K562 (cell line): ENCODE measurements around the gene POFUT2. TPM values are rescaled to one million over a fixed set of nuclear protein-coding genes. Genes with fewer than 3 reads are reported as not detected.

ENCODE experiments used
- ATAC-seq: fragments of 200-7000 bp; cut with Tn5 transposase; 3 replicates; pipeline ENCODE4 v1.9.1; 2020; ENCODE audit warnings: moderate library complexity
- BruUV-seq: library from RNA; stranded (reverse); fragments of 400-500 nt; replicated peaks from 2 replicates; lab custom pipeline; 2021; lab: Mats Ljungman, UMichigan
- CTCF ChIA-PET: fragments of 300-600 bp; formaldehyde crosslinking; extraction: SDS; loops from one replicate; lab custom pipeline; 2021; ENCODE audit warnings: low intra/inter-chr PET ratio; lab: Yijun Ruan, JAX
- POLR2A ChIA-PET: fragments of 300-600, 350-650 bp; sonication (Branson Sonifier 250); formaldehyde crosslinking; extraction: SDS; loops from one replicate; lab custom pipeline; 2021; ENCODE audit warnings: antibody characterized with exemption, inconsistent platforms; lab: Yijun Ruan, JAX
- DNase-seq, 4 experiments: peaks; one replicate each; pipeline versions ENCODE4 v3.0.0 to v3.0.0-alpha.2; 2011 to 2018; ENCODE audit warnings: low spot score in 3 of 4, mixed read lengths in 3 of 4; ENCODE audit errors: extremely low read depth in 1 of 4
- FAIRE-seq: peaks from 2 replicates; lab custom pipeline; 2011; peaks lifted over from hg19 to GRCh38; lab: Jason Lieb, UNC
- H2AFZ ChIP-seq: 2 replicates; pipeline ENCODE4 v1.6.0; 2011; ENCODE audit warnings: low read depth, low read length, control low read depth, inconsistent platforms
- H3K27ac ChIP-seq: fragments of 200-600 bp; 3 replicates; pipeline ENCODE4 v1.8.0; 2011; ENCODE audit warnings: low read depth, mild to moderate bottlenecking, control low read depth, inconsistent platforms, low read length, moderate library complexity, mixed read lengths; ENCODE audit errors: extremely low read depth
- H3K27me3 ChIP-seq, 2 experiments: fragments of 300-600 bp in 1 of 2; 2 replicates in 1 of 2; 3 replicates in 1 of 2; pipeline versions ENCODE4 v1.6.0 to v1.8.0; 2011; ENCODE audit warnings: inconsistent platforms in 2 of 2, low read length in 2 of 2, mild to moderate bottlenecking in 1 of 2, mixed read lengths in 1 of 2, moderate library complexity in 1 of 2; ENCODE audit not compliant: control insufficient read depth in 2 of 2, insufficient read depth in 2 of 2
- H3K36me3 ChIP-seq: fragments of 300-600 bp; 3 replicates; pipeline ENCODE4 v1.8.0; 2011; ENCODE audit warnings: mild to moderate bottlenecking, low read length, inconsistent platforms; ENCODE audit not compliant: control insufficient read depth, insufficient read depth
- H3K4me1 ChIP-seq, 2 experiments: fragments of 200-600 bp in 1 of 2; replicated peaks in 1 of 2; 2 replicates in 1 of 2; 3 replicates in 1 of 2; pipeline versions ENCODE4 v1.5.1 to v1.8.0; 2011; ENCODE audit warnings: inconsistent platforms in 2 of 2, low read length in 2 of 2, mild to moderate bottlenecking in 1 of 2, mixed read lengths in 1 of 2, moderate library complexity in 1 of 2; ENCODE audit not compliant: control insufficient read depth in 2 of 2, insufficient read depth in 2 of 2
- H3K4me2 ChIP-seq: 2 replicates; pipeline ENCODE4 v1.6.1; 2011; ENCODE audit warnings: low read length, control low read depth, inconsistent platforms, mixed read lengths; ENCODE audit not compliant: insufficient read depth
- H3K4me3 ChIP-seq: fragments of 200-600 bp; sonication (generic), shearing (Covaris generic); 2 replicates; pipeline ENCODE4 v1.5.1; 2016; ENCODE audit warnings: control low read depth, inconsistent platforms
- H3K79me2 ChIP-seq: fragments of 200-600 bp; 3 replicates; pipeline ENCODE4 v1.8.0; 2011; ENCODE audit warnings: low read length, inconsistent platforms; ENCODE audit not compliant: control insufficient read depth, insufficient read depth
- H3K9ac ChIP-seq, 2 experiments: 2 replicates each; pipeline versions ENCODE4 v1.6.0 to v1.6.1; 2011; ENCODE audit warnings: low read depth in 2 of 2, low read length in 2 of 2, control low read depth in 1 of 2, inconsistent platforms in 1 of 2, mild to moderate bottlenecking in 1 of 2, mixed read lengths in 1 of 2; ENCODE audit not compliant: insufficient read depth in 1 of 2
- H3K9me1 ChIP-seq: one replicate; pipeline ENCODE4 v1.6.0; 2011; ENCODE audit warnings: inconsistent platforms, mild to moderate bottlenecking, low read length, moderate library complexity; ENCODE audit not compliant: control insufficient read depth, insufficient read depth
- H3K9me3 ChIP-seq: replicated peaks from 2 replicates; pipeline ENCODE4 v1.5.1; 2011; ENCODE audit warnings: low read depth, low read length, inconsistent platforms; ENCODE audit not compliant: control insufficient read depth, insufficient read depth
- H4K20me1 ChIP-seq: replicated peaks from 2 replicates; pipeline ENCODE4 v1.6.1; 2011; ENCODE audit warnings: low read length, inconsistent platforms, mixed read lengths; ENCODE audit not compliant: control insufficient read depth, insufficient read depth
- BCL6 ChIP-seq: fragments of 250-450 bp; sonication (Bioruptor Pico); IDR thresholded peaks from 2 replicates; pipeline ENCODE4 v1.4.0; 2020
- EZH2 ChIP-seq: IDR thresholded peaks from 2 replicates; pipeline ENCODE4 v1.6.1; 2012; ENCODE audit warnings: low read depth, mild to moderate bottlenecking, inconsistent platforms, low read length, borderline replicate concordance
- HDGF ChIP-seq: fragments of 450-650 bp; IDR thresholded peaks from 2 replicates; pipeline ENCODE4 v1.6.1; 2016
- HMG20B ChIP-seq: fragments of 250-450 bp; sonication (Bioruptor Pico); IDR thresholded peaks from 2 replicates; pipeline ENCODE4 v1.5.0; 2021; ENCODE audit warnings: mild to moderate bottlenecking
- JUNB ChIP-seq: fragments of 450-650 bp; formaldehyde crosslinking; conservative IDR thresholded peaks from 2 replicates; pipeline ENCODE4 v1.4.0; 2020; ENCODE audit warnings: mild to moderate bottlenecking
- KDM2B ChIP-seq: fragments of 250-450 bp; sonication (Bioruptor Pico); IDR thresholded peaks from 2 replicates; pipeline ENCODE4 v1.8.0; 2021; ENCODE audit warnings: mild to moderate bottlenecking, moderate library complexity
- MYBL2 ChIP-seq, 2 experiments: fragments of 450-650 bp in 1 of 2; sonication (generic) in 1 of 2; formaldehyde crosslinking in 1 of 2; IDR thresholded peaks; 2 replicates each; pipeline versions ENCODE4 v1.6.1 to v1.8.1; 2017 to 2022; ENCODE audit warnings: borderline replicate concordance in 1 of 2, inconsistent platforms in 1 of 2, low read depth in 1 of 2, mild to moderate bottlenecking in 1 of 2, missing genetic modification reagents in 1 of 2, moderate library complexity in 1 of 2
- MYC ChIP-seq, 2 experiments: fragments of 250-450 bp in 1 of 2; sonication (Bioruptor Pico) in 1 of 2; IDR thresholded peaks; 2 replicates each; pipeline versions ENCODE4 v1.5.1 to v1.6.1; 2012 to 2021; ENCODE audit warnings: low read depth in 2 of 2, borderline replicate concordance in 1 of 2, improper control_type of control experiment in 1 of 2, low read length in 1 of 2, mild to moderate bottlenecking in 1 of 2, moderate library complexity in 1 of 2
- NFATC3 ChIP-seq: fragments of 450-650 bp; IDR thresholded peaks from 2 replicates; pipeline ENCODE4 v1.6.1; 2017; ENCODE audit warnings: mild to moderate bottlenecking
- PHB2 ChIP-seq: fragments of 450-650 bp; IDR thresholded peaks from 2 replicates; pipeline ENCODE4 v1.6.1; 2017; ENCODE audit warnings: low read depth
- PTRF ChIP-seq: fragments of 450-650 bp; IDR thresholded peaks from 2 replicates; pipeline ENCODE4 v1.6.1; 2016; ENCODE audit warnings: mild to moderate bottlenecking, missing genetic modification characterization, missing compliant biosample characterization
- SMARCC2 ChIP-seq: fragments of 450-650 bp; IDR thresholded peaks from 2 replicates; pipeline ENCODE4 v1.6.1; 2017; ENCODE audit warnings: antibody characterized with exemption, moderate library complexity, mild to moderate bottlenecking, low read depth
- SMARCE1 ChIP-seq: fragments of 450-650 bp; IDR thresholded peaks from 2 replicates; pipeline ENCODE4 v1.7.1; 2016; ENCODE audit warnings: mild to moderate bottlenecking
- YBX1 ChIP-seq: fragments of 450-650 bp; IDR thresholded peaks from 2 replicates; pipeline ENCODE4 v1.7.1; 2016; ENCODE audit warnings: mild to moderate bottlenecking
- ZBTB33 ChIP-seq: sonication (generic); formaldehyde crosslinking; IDR thresholded peaks from 2 replicates; pipeline ENCODE4 v1.8.1; 2023; ENCODE audit warnings: mild to moderate bottlenecking, missing genetic modification reagents
- ZFP1 ChIP-seq: fragments of 450-650 bp; formaldehyde crosslinking; IDR thresholded peaks from 2 replicates; pipeline ENCODE4 v1.4.0; 2020; ENCODE audit warnings: mild to moderate bottlenecking, mixed read lengths
- ZFPM2 ChIP-seq: fragments of 250-450 bp; sonication (Bioruptor Pico); IDR thresholded peaks from 2 replicates; pipeline ENCODE4 v1.5.1; 2022; ENCODE audit warnings: mild to moderate bottlenecking
- WGBS: fragments of 100-300 bp; shearing (Covaris generic); methylation state at CpG from one replicate; pipeline ENCODE4 v1.1.6; 2016; ENCODE audit warnings: low coverage, mixed read lengths; ENCODE audit not compliant: insufficient coverage; ENCODE audit errors: missing lambda C conversion rate; 5-methylcytosine and 5-hydroxymethylcytosine counted together
- in situ Hi-C: fragments of 300-500 bp; cut with MboI; formaldehyde crosslinking; loops from 4 replicates; pipeline ENCODE4 v1.15.0; 2018; ENCODE audit warnings: inconsistent platforms, mixed read lengths
- intact Hi-C: fragments of 100-400 bp; cut with micrococcal nuclease; formaldehyde crosslinking; loops from 2 replicates; pipeline ENCODE4 v1.14.2; 2022
- polyA plus RNA-seq, 8 experiments: library from polyadenylated mRNA; depleted of rRNA in 4 of 8; stranded (reverse) in 5 of 8; unstranded in 3 of 8; fragments of >200 nt; fragmentation: Nextera tagmentation in 2 of 8; fragmentation: Illumina TruSeq in 1 of 8; extraction: Ambion mirVana in 2 of 8; extraction: Trizol in 1 of 8; gene quantifications; 2 replicates each; pipeline versions ENCODE4 v1.2.1 to v1.2.3, GENCODE V29; 2011 to 2014; ENCODE audit warnings: inconsistent platforms in 1 of 8, missing spikeins in 1 of 8
- total RNA-seq, 7 experiments: library from RNA; depleted of rRNA in 6 of 7; stranded (reverse); fragments of >200 nt in 6 of 7; fragmentation: Illumina TruSeq in 2 of 7; extraction: Trizol in 2 of 7; gene quantifications; 2 replicates each; pipeline versions ENCODE4 v1.2.1 to v1.2.3, GENCODE V29; 2011 to 2021; ENCODE audit warnings: low replicate concordance in 1 of 7
- TF ChIP-seq, protein P1 (sequence below): fragments of 250-450 bp; sonication (Bioruptor Pico); IDR thresholded peaks from 2 replicates; pipeline ENCODE4 v1.5.0; 2021; ENCODE audit warnings: mild to moderate bottlenecking, borderline replicate concordance
- TF ChIP-seq, protein P2 (sequence below): fragments of 450-650 bp; formaldehyde crosslinking; conservative IDR thresholded peaks from 2 replicates; pipeline ENCODE4 v1.4.0; 2022; ENCODE audit warnings: mild to moderate bottlenecking, missing genetic modification characterization

Gene POFUT2
- total and polyA plus RNA-seq, 9 of the 15 experiments (the other 6 are each of a cell fraction or from before 2014, with no cell fraction given): 1.1 to 24.2 (median 11.0) TPM

GRCh38 chr21:45333583-45334121 is 46.0 kb upstream of the POFUT2 start:
- Histone ChIP-seq H3K4me2 (no peak overlapping the region), H3K9ac (peak overlapping the region in 1 of 2 experiments; percentile 23; a peak in 1 of 4 replicates), H3K79me2 (no peaks in the 10 kb centered on the region), H3K27ac (no peak overlapping the region), H4K20me1 (peaks cover 38% of the 10 kb centered on the region), H3K36me3 (no peaks in the 10 kb centered on the region), H3K4me1 (peaks cover 0 to 24% of the 10 kb centered on the region in 2 experiments; a peak in 1 of 5 replicates), H3K4me3 (no peak overlapping the region), H2AFZ (no peak overlapping the region), H3K27me3 (peaks cover 62 to 81% of the 10 kb centered on the region in 2 experiments), H3K9me1 (no peaks in the 10 kb centered on the region), H3K9me3 (0 out of 2 replicates have a peak, but pooled peaks cover 2% of the 10 kb centered on the region)
- intact Hi-C loops: no loop called here
- 0 out of 3 replicates have a peak, but pooled peaks have one; percentile 10 for ATAC-seq
- BruUV-seq: no TSS peak
- no peak for FAIRE-seq
- in situ Hi-C loops: no loop called here
- no peak for DNase-seq
- CTCF ChIA-PET: no interaction called here
- TF ChIP-seq PTRF (tag): no peak
- TF ChIP-seq, protein P1, sequence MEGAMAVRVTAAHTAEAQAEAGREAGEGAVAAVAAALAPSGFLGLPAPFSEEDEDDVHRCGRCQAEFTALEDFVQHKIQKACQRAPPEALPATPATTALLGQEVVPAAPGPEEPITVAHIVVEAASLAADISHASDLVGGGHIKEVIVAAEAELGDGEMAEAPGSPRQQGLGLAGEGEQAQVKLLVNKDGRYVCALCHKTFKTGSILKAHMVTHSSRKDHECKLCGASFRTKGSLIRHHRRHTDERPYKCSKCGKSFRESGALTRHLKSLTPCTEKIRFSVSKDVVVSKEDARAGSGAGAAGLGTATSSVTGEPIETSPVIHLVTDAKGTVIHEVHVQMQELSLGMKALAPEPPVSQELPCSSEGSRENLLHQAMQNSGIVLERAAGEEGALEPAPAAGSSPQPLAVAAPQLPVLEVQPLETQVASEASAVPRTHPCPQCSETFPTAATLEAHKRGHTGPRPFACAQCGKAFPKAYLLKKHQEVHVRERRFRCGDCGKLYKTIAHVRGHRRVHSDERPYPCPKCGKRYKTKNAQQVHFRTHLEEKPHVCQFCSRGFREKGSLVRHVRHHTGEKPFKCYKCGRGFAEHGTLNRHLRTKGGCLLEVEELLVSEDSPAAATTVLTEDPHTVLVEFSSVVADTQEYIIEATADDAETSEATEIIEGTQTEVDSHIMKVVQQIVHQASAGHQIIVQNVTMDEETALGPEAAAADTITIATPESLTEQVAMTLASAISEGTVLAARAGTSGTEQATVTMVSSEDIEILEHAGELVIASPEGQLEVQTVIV (CRISPR knock-in tag): no peak
- no peak for TF ChIP-seq ZBTB33 (CRISPR knock-in tag)
- TF ChIP-seq BCL6 (CRISPR knock-in tag): no peak
- no peak for TF ChIP-seq MYC (IDR thresholded peaks at IDR 0.05; ENCODE audit: low read depth, low read length)
- TF ChIP-seq MYC (CRISPR knock-in tag; IDR thresholded peaks at IDR 0.05; ENCODE audit: borderline replicate concordance, low read depth): no peak
- TF ChIP-seq YBX1: no peak
- TF ChIP-seq ZFP1 (CRISPR knock-in tag): no peak
- TF ChIP-seq SMARCE1: no peak
- TF ChIP-seq NFATC3: no peak
- no peak for TF ChIP-seq HMG20B
- TF ChIP-seq SMARCC2: no peak
- no peak for TF ChIP-seq EZH2
- no peak for TF ChIP-seq JUNB (CRISPR knock-in tag)
- TF ChIP-seq MYBL2 (IDR thresholded peaks at IDR 0.05; ENCODE audit: low read depth): no peak
- TF ChIP-seq MYBL2 (CRISPR knock-in tag; IDR thresholded peaks at IDR 0.05; ENCODE audit: borderline replicate concordance): no peak
- no peak for TF ChIP-seq HDGF
- no peak for TF ChIP-seq PHB2
- TF ChIP-seq, protein P2, sequence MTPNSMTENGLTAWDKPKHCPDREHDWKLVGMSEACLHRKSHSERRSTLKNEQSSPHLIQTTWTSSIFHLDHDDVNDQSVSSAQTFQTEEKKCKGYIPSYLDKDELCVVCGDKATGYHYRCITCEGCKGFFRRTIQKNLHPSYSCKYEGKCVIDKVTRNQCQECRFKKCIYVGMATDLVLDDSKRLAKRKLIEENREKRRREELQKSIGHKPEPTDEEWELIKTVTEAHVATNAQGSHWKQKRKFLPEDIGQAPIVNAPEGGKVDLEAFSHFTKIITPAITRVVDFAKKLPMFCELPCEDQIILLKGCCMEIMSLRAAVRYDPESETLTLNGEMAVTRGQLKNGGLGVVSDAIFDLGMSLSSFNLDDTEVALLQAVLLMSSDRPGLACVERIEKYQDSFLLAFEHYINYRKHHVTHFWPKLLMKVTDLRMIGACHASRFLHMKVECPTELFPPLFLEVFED (CRISPR knock-in tag): no peak
- no peak for TF ChIP-seq ZFPM2 (CRISPR knock-in tag)
- TF ChIP-seq KDM2B (CRISPR knock-in tag): no peak
- 4% methylated on average over 18 of the region's 18 CpGs for WGBS
- POLR2A ChIA-PET: no interaction called here
